Tibial nerve (tissue), 3 donors: Measurements from ENCODE around the gene AADAT.

Experiments
- EP300 ChIP-seq, 2 donors: sonication (generic); formaldehyde crosslinking; IDR thresholded peaks; one replicate each; pipeline ENCODE4 v1.6.1; 2017; ENCODE audit warnings: antibody characterized with exemption in 2 of 2, mild to moderate bottlenecking in 1 of 2
- POLR2A ChIP-seq, 2 donors: fragments of 450-650 bp; IDR thresholded peaks; one replicate each; pipeline ENCODE4 v1.6.1; 2017; ENCODE audit warnings: antibody characterized with exemption in 2 of 2, mild to moderate bottlenecking in 2 of 2, moderate library complexity in 2 of 2

DNA sequence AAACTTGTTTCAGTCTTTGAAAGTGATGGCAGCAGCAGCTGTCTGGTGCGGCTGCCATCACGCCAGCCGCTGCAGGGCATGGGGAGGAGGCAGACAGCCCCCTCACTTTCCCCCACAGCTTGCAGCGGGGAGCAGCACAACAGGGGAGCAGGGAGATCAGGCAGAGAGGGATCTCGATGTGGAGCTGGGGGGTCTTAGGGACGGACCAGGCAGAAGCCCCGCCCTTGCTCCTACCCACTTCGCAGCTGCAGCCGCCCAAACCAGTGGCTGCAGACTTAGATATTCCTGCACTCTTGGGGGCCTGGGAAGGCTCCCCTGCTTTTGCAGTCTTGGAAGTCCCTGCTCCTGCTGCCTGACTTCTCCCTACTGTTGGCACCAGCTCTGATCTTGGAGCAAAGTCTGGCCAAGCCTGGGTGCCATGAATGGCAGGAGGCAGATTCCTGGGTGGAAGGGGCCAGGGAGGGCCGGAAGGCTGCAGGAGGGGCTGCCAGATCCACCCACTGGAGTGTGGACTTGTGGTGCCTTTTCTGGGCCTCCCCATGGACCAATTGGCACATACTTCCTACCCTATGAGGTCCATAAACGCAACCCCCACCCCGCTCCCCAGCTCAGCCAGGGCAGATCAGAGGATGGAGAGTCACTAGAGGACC lies 49.6 kb downstream of the AADAT start:
- TF ChIP-seq POLR2A (IDR thresholded peaks at IDR 0.05): no peak
- TF ChIP-seq EP300 (IDR thresholded peaks at IDR 0.05): no peak
